ENCODE results near the gene LAYN.

LAYN gene

GRCh38 chr11:111606986-111607385 is 66.5 kb downstream of the LAYN start (continued):
- no peak for TF ChIP-seq CREB5 (CRISPR knock-in tag; IDR thresholded peaks at IDR 0.05; ENCODE audit: low read depth)
- TF ChIP-seq RARB (CRISPR knock-in tag; IDR thresholded peaks at IDR 0.05): no peak
- TF ChIP-seq SNAI2 (CRISPR knock-in tag; IDR thresholded peaks at IDR 0.05): no peak
- TF ChIP-seq ZC3H10 (CRISPR knock-in tag; IDR thresholded peaks at IDR 0.05): no peak
- TF ChIP-seq OSR1 (CRISPR knock-in tag; IDR thresholded peaks at IDR 0.05): no peak
- no peak for TF ChIP-seq CSRNP3 (CRISPR knock-in tag; IDR thresholded peaks at IDR 0.05)

GRCh38 chr11:111607751-111608150 is 67.2 kb downstream of the LAYN start:
- ATAC-seq: no peak
- 0 out of 2 replicates have a peak, but pooled peaks have one; percentile 16 for TF ChIP-seq ISL1 (CRISPR knock-in tag; IDR thresholded peaks at IDR 0.05)
- TF ChIP-seq ZFP3 (CRISPR knock-in tag; IDR thresholded peaks at IDR 0.05): no peak
